Activated gamma-delta T cell treated with Interleukin-2 at 50 U/mL for 16 hours (primary cell): Measurements from ENCODE around the gene SLC41A1.

ENCODE experiments used
- DNase-seq: peaks from one replicate; pipeline ENCODE4 v3.0.0-alpha.2; 2020

The SLC41A1 gene

DNA sequence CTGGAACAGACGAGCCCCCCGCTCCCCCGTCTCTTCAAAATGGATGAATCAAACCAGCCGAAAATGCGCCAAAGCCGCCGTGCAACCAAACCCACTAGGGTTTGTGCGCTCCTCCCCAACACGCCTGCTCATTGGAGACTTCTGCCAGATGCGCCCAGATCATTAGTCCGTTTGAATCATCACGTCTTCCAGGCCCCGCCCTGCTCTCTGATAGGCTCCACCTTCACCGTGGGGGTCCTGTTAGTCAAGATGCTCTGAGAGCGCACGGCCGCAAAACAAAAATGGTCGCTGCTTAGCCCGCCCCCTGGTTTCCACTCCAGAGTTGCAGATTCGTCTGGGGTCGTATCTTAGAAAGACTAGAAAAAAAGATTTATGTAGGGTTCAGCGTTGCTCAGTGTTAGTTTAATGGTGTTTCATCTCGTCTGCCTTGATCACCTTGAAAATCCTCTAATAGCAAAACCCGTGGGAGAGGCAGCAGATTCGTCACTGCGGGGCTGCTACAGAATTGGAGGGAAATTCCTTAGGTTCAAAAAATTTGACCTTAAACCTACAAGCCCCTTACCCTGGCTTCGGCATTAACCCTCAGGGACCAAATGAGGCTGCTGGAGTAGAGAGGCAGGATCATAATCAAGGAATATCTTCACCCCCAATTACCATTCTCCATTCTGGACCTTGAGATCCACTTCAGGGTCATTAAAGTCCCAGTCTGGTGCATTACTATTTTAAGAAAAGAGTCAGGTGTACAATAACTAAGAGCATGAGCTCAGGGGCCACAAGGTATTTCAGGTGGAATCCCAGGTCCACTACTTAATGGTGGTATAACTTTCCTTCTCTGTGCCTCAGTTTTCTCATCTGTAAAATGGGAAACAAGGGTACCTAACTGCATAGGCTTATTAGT, 62.6 kb downstream of the SLC41A1 start, which contains the start of gene NUCKS1:
Gene NUCKS1 (minus strand): TSS at position 45 of the 898 bp plus-strand sequence. CDS start 209 bp downstream, outside the sequence.
- DNase-seq, result peak; percentile 97

DNA sequence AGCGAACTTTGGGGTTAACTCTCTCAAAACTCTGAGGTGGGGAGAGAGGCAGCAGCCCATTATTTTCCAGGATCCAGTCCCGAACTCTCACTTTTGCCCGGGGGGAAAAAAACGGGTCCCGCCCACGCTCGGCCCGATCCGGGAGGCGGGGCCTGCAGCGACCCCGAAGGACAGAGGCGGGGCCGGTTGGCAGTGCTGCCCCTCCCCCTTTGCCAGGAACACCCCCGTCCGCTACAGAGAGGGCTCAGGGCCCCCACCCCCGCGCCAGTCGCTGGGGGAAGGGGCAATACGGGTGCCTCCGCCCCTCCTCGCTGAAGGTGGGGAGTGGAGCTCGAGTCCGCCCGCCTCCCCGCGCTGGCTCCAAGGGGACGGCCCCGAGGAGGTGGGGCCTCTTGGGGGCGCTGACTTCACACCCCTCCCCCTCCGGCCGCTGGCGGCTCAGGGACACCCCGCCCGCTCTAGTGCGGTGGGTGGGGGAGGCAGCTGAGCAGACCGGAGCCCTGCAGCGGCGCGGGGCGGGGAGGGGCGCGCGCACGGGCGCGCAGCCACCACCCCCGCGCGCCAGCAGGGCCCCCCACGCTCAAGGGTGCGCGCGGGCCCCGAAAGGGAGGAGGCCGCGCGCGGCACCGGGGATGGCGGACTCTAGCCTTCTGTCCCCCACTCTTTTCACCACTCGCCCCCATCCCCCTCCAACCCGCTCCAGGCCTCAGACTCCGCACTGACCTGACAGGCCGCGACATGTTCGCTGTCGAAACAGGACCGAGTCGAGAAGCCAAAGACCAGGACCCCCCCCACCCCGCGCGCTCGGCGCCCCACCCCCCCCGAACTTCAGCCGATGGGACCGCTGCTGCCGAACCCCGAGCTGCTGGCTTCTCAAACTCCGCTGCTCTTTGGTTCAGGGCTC, 63.5 kb downstream of the SLC41A1 start:
- DNase-seq, result peak; percentile 96

DNA sequence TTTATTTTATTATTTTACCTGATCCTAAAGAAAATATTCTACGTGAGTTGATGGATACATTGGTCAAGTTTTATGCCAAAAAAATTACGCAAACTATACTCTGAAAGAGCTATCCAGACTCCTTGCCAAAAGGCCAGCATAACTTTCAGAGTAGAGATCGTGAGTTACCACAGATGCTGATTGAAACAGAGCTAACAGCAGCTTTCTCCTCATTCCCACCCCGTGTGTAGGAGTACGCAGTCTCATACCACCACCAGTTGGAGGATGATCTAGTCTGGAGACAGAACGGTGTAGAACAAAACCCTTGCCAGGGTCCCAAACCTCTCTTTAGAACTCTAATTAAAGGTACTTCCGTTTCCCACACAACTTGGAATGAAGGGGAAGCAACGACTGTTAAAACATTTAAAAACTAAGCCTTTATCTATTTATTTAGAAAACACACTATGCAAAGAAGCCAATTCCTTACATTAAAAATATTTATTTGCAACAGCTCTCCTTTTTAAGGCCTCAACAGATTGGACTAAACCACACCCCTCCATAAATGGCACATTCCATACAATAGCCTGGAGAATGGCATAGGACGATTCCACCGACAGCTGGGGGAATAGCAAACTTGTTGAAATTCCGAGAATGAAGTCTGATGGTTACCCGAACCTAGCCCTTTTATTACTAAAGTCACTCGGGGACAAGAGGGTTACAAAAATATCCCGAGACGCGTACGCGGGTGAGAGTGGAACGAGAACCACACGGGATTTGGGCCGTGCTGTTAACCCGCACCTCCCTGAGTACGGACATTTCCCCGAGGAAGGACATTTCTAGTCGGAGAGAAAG, 64.4 kb downstream of the SLC41A1 start:
- DNase-seq, result no peak

DNA sequence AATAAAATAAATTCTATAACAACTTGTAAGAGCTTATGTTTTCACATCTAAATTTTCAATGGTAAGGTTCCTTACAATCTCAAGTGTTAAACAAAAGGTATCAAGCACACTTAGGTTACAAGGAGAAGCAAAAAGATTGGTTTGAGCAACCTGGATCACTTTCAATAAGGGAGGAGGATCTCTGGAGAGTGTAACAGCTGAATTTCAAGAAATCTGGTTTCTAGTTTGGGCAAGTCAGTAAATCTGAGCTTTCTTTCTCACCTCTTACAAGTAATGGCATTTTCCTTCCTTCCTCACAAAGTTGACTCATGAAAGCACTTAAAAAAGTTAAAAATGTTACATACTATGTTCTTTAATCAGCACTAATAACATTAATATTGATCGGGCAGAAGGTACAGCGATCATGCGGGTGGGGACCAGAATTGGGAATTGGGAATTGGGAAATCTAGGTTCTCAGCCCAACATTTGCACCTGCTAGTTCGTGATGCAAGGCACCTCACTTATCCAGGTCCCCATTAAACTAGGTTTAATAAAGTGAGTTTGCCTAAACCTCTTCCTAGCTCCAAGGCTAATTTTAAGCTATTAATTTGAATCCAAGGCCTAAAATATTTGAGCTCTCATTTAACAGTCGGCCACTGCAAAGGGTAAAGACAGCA, 66.1 kb downstream of the SLC41A1 start:
- no peak for DNase-seq

DNA sequence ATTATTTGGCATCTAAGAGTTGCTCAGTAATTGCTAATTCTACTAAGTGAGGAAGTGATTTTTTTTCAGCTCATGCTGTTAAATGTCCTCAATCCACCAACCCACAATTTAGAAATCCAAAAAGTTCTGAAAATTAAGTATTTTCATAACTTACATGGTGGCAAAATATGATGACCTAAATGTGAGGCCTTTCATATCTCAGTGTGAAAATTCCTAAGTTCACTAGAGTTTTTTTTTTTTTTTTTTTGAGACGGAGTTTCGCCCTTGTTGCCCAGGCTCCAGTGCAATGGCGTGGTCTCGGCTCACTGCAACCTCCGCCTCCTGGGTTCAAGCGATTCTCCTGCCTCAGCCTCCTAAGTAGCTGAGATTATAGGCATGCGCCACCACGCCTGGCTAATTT, 68.6 kb downstream of the SLC41A1 start:
- no peak for DNase-seq

DNA sequence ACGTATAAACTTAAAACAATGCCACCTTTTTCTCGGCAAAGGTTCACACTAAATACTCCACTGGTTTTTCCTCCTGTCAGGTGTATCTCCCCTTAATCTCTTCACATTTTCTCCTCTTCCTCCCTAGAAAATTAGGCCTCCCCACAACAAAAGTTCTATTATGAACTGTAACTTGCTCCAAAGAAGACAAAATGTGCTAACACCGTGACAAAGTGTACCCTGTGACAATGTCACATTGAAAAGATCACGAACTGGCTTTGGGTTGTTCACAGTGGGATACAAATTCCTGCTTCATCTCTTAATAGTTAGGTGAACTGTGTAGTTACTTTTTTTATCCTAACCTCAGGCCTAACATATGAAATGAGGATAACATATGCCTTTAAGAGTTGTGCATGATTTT, 69.0 kb downstream of the SLC41A1 start:
- DNase-seq, result no peak

DNA sequence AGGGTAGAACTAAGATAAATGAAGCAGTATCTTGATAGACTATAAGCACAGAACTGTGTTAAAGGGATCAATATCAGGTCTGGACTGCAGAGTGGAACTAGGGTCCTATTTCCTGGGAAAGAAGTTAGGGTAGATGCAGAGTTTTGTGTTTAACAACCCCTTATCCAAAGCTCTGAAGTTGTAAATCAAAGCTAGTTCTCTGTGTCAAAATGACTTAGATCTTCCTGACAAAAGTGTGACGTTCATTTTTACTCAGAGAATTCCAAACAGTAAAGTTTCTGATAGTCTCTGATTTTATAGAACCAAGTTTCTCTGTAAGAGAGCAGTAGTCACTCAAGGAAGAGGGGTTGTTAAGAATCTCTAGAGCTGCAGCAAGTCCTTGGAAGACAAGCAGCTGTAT, 71.3 kb downstream of the SLC41A1 start:
- no peak for DNase-seq

DNA sequence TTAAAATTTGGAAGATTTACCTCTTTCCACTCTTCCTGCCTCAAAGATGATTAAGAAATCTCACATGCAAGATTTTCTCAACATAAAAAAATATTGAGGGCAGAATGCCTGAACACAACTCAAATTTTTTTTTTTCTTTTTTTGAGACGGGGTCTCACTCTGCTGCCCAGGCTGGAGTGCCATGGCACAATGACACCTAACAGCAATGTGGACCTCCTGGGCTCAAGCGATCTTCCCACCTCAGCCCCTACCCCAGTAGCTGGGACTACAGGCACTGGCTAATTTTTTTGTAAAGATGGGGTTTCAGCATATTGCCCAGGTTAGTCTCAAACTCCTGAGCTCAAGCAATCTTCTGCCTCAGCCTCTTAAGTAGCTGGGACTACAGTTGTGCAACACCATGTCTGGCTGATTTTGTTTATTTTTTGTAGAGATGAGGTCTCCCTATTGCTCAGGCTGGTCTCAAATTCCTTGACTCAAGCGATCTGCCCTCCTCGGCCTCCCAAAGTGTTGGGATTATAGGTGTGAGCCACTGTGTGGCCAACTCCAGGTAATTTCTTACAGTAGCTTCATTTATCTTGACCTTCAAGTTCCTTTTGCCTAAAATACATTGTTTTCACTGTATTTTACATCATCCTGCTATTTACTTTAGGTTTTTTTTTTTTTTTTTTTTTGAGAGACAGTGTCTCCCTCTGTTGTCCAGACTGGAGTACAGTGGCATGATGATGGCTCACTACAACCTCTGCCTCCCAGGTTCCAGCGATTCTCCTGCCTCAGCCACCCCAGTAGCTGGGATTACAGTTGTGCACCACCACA, 73.4 kb downstream of the SLC41A1 start:
- no peak for DNase-seq
